Pancreas (tissue), 10 donors: ENCODE results near the gene PARP8. TPM values are rescaled to one million over a fixed set of nuclear protein-coding genes. Genes with fewer than 3 reads are reported as not detected.

Source experiments
- ATAC-seq, 4 donors: fragments of 200-7000 bp; cut with Tn5 transposase; one replicate each; pipeline versions ENCODE4 v1.8.0 to v1.9.1; 2020; ENCODE audit warnings: mild to moderate bottlenecking in 4 of 4, moderate library complexity in 4 of 4
- DNase-seq, 6 donors: peaks; one replicate each; pipeline ENCODE4 v3.0.0-alpha.2; 2020
- FAIRE-seq: peaks from 2 replicates; lab custom pipeline; 2012; peaks lifted over from hg19 to GRCh38; lab: Jason Lieb, UNC
- H3K27ac ChIP-seq, 4 donors: fragments of 200-600 bp; sonication (generic); 1 replicate in 3 of 4; 2 replicates in 1 of 4; pipeline versions ENCODE4 v1.5.0 to v1.8.0; 2020
- H3K27me3 ChIP-seq, 4 donors: fragments of 200-600 bp; one replicate each; pipeline ENCODE4 v1.8.0; 2021
- H3K36me3 ChIP-seq, 3 donors: fragments of 200-600 bp; sonication (generic) in 1 of 3; one replicate each; pipeline versions ENCODE4 v1.5.0 to v1.8.0; 2020 to 2021
- H3K4me1 ChIP-seq, 3 donors: fragments of 200-600 bp; one replicate each; pipeline ENCODE4 v1.8.0; 2021
- H3K4me3 ChIP-seq, 4 donors: fragments of 200-600 bp; sonication (generic) in 2 of 4; one replicate each; pipeline versions ENCODE4 v1.5.0 to v1.8.0; 2020 to 2021
- H3K9me3 ChIP-seq, 4 donors: fragments of 200-600 bp; one replicate each; pipeline ENCODE4 v1.8.0; 2021
- WGBS, 2 donors: extraction: QIAGEN DNeasy Blood & Tissue Kit; methylation state at CpG; one replicate each; pipeline ENCODE4 v1.1.7; 2013; 5-methylcytosine and 5-hydroxymethylcytosine counted together
- intact Hi-C, 3 donors: fragments of 100-400 bp; cut with DNase I; formaldehyde crosslinking; loops; one replicate each; pipeline versions ENCODE4 v1.11.1 to v1.14.2; 2022
- polyA plus RNA-seq, 2 donors: library from polyadenylated mRNA; stranded (reverse); fragments of 200-250 nt; gene quantifications; one replicate each; pipeline ENCODE4 v1.2.3, GENCODE V29; 2013
- total RNA-seq, 6 donors: library from RNA; stranded (reverse); fragmentation: NEBNext Ultra II Directional in 4 of 6; extraction: Animal tissue kit (Norgen Biotek cat#: 25700) in 4 of 6; gene quantifications; one replicate each; pipeline versions ENCODE4 v1.2.1 to v1.2.4, GENCODE V29; 2021 to 2023
- TF ChIP-seq, protein P1 (sequence below), 4 donors: fragments of 200-600 bp; sonication (generic) in 3 of 4; IDR thresholded peaks; one replicate each; pipeline versions ENCODE4 v1.5.0 to v1.8.0; 2021; ENCODE audit warnings: antibody characterized with exemption in 4 of 4
- donor health status: healthy with polysubstance abuse.
- donor health status: DM: no; HTN: no; CAD: no; lungs with moderate emphysema.
- donor health status: DM: no; HTN: no; CAD: no.
- donor health status: control.
- donor health status: control.
- donor health status: Bipolar disorder and iron deficiency.
- donor health status: DM: yes; HTN: yes; CAD: no.
- donor health status: DM: no; HTN: no; CAD: no.
- donor health status: DM: no; HTN: no; CAD: no.
- donor health status: DM: yes; HTN: yes; CAD: no.

Gene PARP8
- total and polyA plus RNA-seq, 8 donors = 4.7 to 25.0 (median 13.4) TPM

DNA sequence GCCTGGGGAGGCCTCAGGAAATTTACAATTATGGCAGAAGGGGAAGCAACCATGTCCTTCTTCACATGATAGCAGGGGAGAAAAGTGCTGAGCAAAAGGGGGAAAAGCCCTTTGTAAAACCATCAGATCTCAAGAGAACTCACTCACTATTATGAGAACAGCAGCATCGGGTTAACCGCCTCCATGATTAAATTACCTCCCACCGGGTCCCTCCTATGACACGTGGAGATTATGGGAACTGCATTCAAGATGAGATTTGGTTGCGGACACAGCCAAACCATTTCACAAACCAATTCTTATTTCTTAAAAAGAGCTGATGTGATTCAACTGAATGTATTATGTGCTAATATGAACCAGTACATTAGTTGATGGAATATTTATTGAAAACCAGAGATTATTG is 63.9 kb downstream of the PARP8 start:
- intact Hi-C loops = no loop called here
- TF ChIP-seq, protein P1, sequence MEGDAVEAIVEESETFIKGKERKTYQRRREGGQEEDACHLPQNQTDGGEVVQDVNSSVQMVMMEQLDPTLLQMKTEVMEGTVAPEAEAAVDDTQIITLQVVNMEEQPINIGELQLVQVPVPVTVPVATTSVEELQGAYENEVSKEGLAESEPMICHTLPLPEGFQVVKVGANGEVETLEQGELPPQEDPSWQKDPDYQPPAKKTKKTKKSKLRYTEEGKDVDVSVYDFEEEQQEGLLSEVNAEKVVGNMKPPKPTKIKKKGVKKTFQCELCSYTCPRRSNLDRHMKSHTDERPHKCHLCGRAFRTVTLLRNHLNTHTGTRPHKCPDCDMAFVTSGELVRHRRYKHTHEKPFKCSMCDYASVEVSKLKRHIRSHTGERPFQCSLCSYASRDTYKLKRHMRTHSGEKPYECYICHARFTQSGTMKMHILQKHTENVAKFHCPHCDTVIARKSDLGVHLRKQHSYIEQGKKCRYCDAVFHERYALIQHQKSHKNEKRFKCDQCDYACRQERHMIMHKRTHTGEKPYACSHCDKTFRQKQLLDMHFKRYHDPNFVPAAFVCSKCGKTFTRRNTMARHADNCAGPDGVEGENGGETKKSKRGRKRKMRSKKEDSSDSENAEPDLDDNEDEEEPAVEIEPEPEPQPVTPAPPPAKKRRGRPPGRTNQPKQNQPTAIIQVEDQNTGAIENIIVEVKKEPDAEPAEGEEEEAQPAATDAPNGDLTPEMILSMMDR (IDR thresholded peaks at IDR 0.05) = no peak
- FAIRE-seq = no peak

DNA sequence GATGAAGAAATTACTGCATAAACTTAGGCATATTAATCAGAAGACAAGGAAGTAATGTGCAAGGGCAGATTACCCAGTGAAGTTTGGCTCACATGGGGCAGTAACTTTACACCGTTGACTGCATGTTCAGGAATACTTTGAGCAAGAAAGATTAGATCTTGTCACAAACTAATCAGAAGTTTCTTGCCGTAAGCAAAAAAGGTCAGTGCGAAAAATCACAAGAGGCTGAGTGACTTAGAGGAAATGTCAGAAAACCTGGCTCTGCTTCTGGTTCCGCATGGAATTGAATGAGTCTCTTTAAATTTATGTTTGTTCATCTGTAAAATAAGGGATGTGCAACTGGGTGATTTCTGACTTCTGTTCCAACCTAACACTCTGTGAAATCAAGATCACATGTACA is 64.4 kb downstream of the PARP8 start:
- intact Hi-C loops = no loop called here
- 38 to 41% methylated on average over 4 of the region's 4 CpGs for WGBS, 2 donors
- ATAC-seq = peak in 1 of 4 donors; percentile 34
- FAIRE-seq = no peak
- Histone ChIP-seq H3K4me1 (peaks cover 0 to 30% (median 30%) of the 10 kb centered on the region in 3 donors), H3K36me3 (no peaks in the 10 kb centered on the region), H3K9me3 (no peaks in the 10 kb centered on the region), H3K27me3 (no peaks in the 10 kb centered on the region), H3K4me3 (no peak overlapping the region), H3K27ac (no peak overlapping the region)
- DNase-seq = no peak
- TF ChIP-seq, protein P1 (IDR thresholded peaks at IDR 0.05) = no peak

More for the DNA sequence above, 63.9 kb downstream of the PARP8 start:
- ATAC-seq (no peak), DNase-seq (no peak)
- no peaks in the 10 kb centered on the region for H3K27me3 ChIP-seq
- H3K27ac ChIP-seq = no peak overlapping the region
- H3K36me3 ChIP-seq = no peaks in the 10 kb centered on the region
- WGBS, 2 donors = 80 to 90% methylated on average over 5 of the region's 5 CpGs
- no peak overlapping the region for H3K4me3 ChIP-seq
- no peaks in the 10 kb centered on the region for H3K9me3 ChIP-seq
- peaks cover 0 to 30% (median 29%) of the 10 kb centered on the region in 3 donors for H3K4me1 ChIP-seq

DNA sequence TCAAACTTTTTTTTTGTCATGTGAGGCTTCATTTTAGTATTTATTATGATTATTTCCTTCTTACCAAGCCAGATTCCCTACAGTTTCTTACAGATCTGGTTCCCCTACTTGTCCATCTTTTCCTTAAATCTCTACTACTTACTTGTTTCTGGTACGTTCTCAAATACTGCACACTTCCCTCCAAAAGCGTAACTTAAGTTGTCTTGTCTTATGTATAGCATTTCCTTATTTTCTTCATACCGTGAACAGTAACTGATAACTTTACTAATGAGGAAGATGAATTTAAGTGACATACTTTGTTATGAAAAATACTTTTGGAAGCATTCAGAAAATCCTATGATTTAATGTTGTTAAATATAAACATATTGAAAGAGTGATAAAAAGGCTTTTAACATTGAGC is 67.3 kb downstream of the PARP8 start:
- no peak for ATAC-seq
- H3K36me3 ChIP-seq = no peaks in the 10 kb centered on the region
- WGBS, 2 donors = 94 to 99% methylated on average over 3 of the region's 3 CpGs
- peaks cover 0 to 14% (median 12%) of the 10 kb centered on the region in 3 donors for H3K4me1 ChIP-seq
- no peak overlapping the region for H3K4me3 ChIP-seq
- DNase-seq = no peak
- intact Hi-C loops = no loop called here
- H3K9me3 ChIP-seq = no peaks in the 10 kb centered on the region
- no peak overlapping the region for H3K27ac ChIP-seq
- FAIRE-seq = no peak
- TF ChIP-seq, protein P1 (IDR thresholded peaks at IDR 0.05) = no peak
- H3K27me3 ChIP-seq = no peaks in the 10 kb centered on the region

DNA sequence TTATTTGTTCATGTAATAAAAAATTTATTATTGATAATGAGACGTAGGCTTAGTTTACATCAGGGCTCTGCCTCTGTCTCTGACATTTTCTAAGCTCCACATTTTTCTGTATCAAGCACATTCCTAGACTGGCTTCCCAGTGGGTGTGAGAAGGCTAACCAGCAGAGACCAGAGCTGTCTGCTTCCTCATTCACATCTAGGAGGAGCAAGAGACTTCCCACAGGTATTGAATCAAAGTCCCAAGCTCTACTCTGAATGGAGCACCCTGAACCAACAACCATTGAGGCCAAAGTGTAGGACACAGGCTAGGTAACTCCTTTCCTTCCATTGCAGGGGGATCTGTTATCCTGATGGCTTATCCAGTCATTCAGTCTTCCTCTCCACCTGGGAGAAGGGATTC is 72.4 kb downstream of the PARP8 start:
- no peak for FAIRE-seq
- TF ChIP-seq, protein P1 (IDR thresholded peaks at IDR 0.05) = no peak
- Histone ChIP-seq H3K36me3 (no peaks in the 10 kb centered on the region), H3K27me3 (no peaks in the 10 kb centered on the region), H3K27ac (no peak overlapping the region), H3K4me3 (no peak overlapping the region), H3K9me3 (no peaks in the 10 kb centered on the region), H3K4me1 (peaks cover 0 to 12% (median 4%) of the 10 kb centered on the region in 3 donors)
- DNase-seq = no peak
- intact Hi-C loops = no loop called here
- ATAC-seq = no peak
- 58 to 66% methylated on average over 1 of the region's 1 CpG for whole genome bisulfite sequencing, 2 donors

DNA sequence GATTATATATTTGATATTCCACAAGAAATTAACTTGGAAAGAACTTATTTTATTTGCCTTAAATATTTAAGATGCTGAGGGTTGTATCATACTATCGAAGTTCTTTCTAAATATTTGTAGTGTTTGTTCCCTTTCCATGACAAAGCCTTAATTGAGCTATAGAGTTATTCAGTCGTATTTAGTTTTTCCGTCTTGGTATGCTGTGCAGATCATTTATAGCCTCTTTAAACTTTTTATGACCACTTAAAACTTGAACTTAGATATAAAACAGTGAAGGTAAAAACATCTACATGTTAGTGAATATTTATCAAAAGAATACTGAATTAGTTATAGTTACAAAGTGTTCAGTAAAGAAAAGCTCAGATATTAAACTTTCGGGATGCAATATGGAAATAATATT is 74.4 kb downstream of the PARP8 start:
- DNase-seq (no peak), ATAC-seq (no peak), FAIRE-seq (no peak)
- Histone ChIP-seq H3K4me3 (no peak overlapping the region), H3K27me3 (no peaks in the 10 kb centered on the region), H3K36me3 (no peaks in the 10 kb centered on the region), H3K4me1 (peaks cover 0 to 13% (median 8%) of the 10 kb centered on the region in 3 donors), H3K9me3 (no peaks in the 10 kb centered on the region), H3K27ac (no peak overlapping the region)
- TF ChIP-seq, protein P1 (IDR thresholded peaks at IDR 0.05) = no peak
- 94 to 95% methylated on average over 4 of the region's 4 CpGs for WGBS, 2 donors
- intact Hi-C loops = no loop called here
